ENCODE results near the gene SSTR4.

- TF ChIP-seq MAX (IDR thresholded peaks at IDR 0.05) (no peak), RAD21 (IDR thresholded peaks at IDR 0.05) (no peak), JUND (IDR thresholded peaks at IDR 0.05) (no peak), CTCF (IDR thresholded peaks at IDR 0.05; ENCODE audit: low read depth, low read length, missing input control) (no peak), RXRA (IDR thresholded peaks at IDR 0.05) (no peak), SP1 (IDR thresholded peaks at IDR 0.05) (no peak), NR2F2 (IDR thresholded peaks at IDR 0.05) (no peak)
These were observed 43.4 kb downstream of the SSTR4 start for GRCh38 chr20:23078351-23079015.

Data from liver (tissue), 3 donors.